ENCODE results near the gene GALNT17. TPM values are rescaled to one million over a fixed set of nuclear protein-coding genes. Genes with fewer than 3 reads are reported as not detected.

GALNT17 gene
- total RNA-seq, 1 donor, result 0.18 TPM

DNA sequence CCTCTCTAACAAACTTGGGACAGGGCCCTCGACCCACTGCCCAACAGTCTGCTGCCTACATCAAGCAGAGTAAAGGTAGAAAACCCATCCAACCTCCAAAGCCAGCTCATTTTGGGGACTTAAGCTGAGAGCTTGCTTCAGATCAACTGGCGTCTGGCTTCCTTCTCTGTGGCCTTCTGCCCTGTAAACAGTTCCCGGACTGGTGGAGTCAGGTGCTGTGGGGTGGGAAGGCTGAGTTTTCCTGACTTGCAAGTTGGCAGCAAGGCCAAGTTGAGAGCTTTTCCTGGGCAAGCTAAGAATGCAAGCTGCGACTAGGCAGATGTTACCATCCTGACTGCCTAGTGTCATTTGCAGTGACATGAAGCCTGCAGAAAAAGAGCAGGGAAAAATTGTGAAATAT, 3.7 kb downstream of the GALNT17 start:
- TF ChIP-seq CTCF (IDR thresholded peaks at IDR 0.05; ENCODE audit: insufficient read depth, low read length), result no peak

DNA sequence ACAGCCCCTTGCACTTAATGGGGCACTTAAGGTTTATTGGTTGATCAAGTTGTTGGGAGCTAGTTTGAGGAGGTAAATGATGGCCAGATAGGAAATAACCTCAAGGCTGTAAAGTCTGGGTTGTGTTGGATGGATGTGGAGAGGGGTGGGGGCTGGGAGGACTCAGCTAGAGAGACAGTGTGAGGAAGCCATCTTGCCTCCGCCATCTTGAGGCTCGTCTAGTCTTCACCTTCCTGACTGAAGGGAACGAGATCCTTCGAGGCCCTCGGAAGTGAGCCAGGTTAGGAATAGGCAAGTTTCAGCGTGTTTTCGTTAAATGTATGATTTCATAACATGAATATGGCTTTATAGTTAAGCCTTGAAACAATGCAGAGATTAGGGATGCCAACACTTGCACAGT, 5.5 kb downstream of the GALNT17 start:
- TF ChIP-seq CTCF (IDR thresholded peaks at IDR 0.05; ENCODE audit: insufficient read depth, low read length), result no peak
- H3K4me3 ChIP-seq (ENCODE audit: low read depth, low read length), result no peak overlapping the region
- no peak for DNase-seq (ENCODE audit: low read depth)

More for the DNA sequence above, 3.7 kb downstream of the GALNT17 start:
- no peak overlapping the region for H3K4me3 ChIP-seq (ENCODE audit: low read depth, low read length)
- no peak for DNase-seq (ENCODE audit: low read depth)

GRCh38 chr7:71140264-71140663, 8.3 kb downstream of the GALNT17 start:
- no peak for TF ChIP-seq CTCF (IDR thresholded peaks at IDR 0.05; ENCODE audit: insufficient read depth, low read length)
- no peak overlapping the region for H3K4me3 ChIP-seq (ENCODE audit: low read depth, low read length)
- DNase-seq (ENCODE audit: low read depth), result no peak

DNA sequence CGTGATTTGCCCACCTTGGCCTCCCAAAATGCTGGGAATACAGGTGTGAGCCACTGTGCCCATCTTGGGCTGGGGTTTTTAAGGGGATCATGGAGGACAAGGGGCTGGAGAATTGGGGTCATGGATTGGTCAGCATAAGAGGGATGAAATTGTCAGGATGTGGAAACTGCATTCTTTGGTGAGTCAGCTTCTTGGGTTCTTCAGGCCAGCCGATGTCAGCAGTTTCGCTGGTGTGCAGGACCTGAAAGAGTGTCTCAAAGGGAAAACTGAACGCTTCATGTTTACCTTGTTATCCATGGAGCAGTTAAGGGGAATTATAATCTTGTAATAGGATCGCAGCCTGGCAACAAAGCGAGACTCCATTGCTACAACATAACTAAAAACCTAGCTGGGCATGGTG, 13.0 kb downstream of the GALNT17 start:
- DNase-seq (ENCODE audit: low read depth), result no peak
- H3K4me3 ChIP-seq (ENCODE audit: low read depth, low read length), result no peak overlapping the region
- no peak for TF ChIP-seq CTCF (IDR thresholded peaks at IDR 0.05; ENCODE audit: insufficient read depth, low read length)

DNA sequence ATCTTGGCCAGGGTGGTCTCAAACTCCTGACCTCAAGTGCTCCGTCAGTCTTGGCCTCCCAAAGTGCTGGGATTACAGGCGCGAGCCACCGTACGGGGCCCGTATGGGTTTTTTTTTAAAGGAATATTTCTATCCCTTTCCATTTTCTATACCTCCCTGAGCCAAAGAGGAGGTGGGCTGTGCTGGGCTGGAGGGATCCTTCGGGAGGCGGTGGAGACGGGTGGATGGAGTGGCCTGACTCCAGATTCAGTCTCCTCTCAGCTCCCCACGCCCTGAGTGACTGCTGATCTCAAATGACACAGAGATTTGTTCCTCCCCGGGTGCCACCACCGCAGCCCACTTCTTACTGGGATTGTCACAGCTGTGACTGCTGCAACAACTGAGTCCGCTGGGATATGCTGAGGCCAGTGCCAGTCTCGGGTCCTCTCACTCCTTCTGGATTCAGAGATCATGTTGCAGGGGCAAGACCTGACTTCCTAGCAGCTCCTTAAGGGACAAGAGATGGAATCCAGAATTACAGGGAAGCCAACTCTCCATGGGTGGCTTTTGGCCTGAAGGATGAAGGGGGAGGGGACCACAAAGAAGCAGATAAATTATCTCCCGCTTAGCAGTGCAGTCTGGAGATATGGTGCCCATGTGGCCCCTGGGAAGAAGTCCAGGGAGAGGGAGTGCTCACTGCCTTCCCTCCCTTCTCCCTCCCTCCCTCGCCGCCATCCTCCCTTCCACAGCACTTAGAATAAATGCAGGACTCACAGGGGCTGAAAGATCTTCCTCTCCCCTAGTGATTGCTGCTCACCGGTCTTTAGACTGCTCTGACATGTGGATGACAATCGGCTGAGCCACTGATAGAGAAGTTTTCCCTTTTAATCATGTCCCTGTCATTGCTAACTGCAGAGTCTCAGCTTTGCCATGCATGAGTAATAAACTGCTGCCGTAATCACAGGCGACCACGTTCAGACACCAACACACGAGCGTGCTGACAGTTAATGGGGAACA, 14.3 kb downstream of the GALNT17 start:
- DNase-seq (ENCODE audit: low read depth), result no peak
- TF ChIP-seq CTCF (IDR thresholded peaks at IDR 0.05; ENCODE audit: insufficient read depth, low read length), result no peak
- no peak overlapping the region for H3K4me3 ChIP-seq (ENCODE audit: low read depth, low read length)

DNA sequence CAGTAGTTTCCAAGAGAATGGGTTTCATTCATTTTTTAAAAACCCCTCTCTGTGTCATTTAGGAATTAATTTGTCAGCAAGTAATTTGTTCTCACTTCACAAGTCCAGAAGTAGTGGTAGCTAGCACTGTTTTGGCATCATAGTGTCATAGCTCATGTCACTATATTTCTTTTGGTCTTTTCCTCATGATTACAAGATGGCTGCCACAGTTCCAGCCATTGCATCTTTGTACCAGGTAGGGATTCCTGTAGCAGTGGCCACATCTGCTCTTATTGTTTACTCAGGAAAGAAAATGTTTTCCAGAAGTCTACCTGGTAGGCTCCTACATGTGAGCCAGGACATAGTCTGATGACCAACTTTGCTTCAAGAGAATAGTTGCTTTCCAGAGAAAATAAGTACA, 16.2 kb downstream of the GALNT17 start:
- no peak overlapping the region for H3K4me3 ChIP-seq (ENCODE audit: low read depth, low read length)
- no peak for DNase-seq (ENCODE audit: low read depth)
- TF ChIP-seq CTCF (IDR thresholded peaks at IDR 0.05; ENCODE audit: insufficient read depth, low read length), result no peak

Data from fibroblast of the aortic adventitia (primary cell).